GM12874 (cell line): Measurements from ENCODE around the gene PPP1R27.

ENCODE experiments used
- TF ChIP-seq, protein P1 (sequence below): IDR thresholded peaks from 2 replicates; pipeline ENCODE4 v1.5.1; 2011; ENCODE audit warnings: low read depth, mild to moderate bottlenecking, control low read depth, low read length, moderate library complexity; ENCODE audit not compliant: insufficient read depth

The PPP1R27 gene

DNA sequence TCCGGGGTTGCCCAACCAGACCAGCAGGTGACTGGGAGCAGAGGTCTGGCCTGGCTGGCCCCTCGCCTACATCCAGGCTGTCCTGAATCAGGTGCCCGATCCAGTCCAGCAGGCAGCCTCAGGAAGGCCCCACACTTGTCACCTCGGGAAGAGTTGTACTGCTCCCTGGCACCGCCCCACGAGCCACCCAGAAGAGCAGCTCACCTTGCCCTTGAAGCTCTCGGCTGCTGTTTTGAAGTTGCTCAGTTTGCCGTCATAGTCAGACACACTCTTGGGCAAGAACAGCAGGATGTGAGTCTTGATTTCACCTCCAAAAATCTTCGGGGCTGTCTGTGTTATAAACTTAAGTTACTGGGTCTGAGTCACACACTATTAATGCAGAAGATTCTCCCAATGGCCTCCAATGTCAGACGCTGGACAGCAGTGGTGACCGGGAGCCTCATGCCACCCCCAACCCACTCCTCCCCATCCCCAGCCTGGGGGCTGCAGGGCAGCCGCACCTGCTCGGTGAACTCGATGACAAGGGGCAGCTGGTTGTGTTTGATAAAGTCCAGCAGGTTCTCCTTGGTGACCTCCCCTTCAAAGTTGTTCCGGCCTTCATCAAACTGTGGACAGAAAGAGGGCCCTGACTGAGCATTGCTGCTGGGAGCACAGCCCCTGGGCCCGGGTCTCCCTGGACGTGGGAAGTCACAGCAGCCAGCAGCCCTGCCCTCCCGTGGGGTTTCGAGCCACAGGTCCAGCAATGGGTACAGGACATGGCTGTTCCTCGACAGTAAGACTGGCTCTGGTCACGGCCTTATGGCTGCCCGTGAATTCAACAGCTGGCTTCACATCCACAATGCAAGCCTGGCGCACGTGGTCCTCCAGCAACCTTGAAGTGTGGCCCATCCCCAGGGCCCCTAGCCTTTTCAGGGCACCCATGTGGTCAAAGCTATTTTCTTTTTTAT, 12.2 kb upstream of the PPP1R27 start:
- TF ChIP-seq, protein P1, sequence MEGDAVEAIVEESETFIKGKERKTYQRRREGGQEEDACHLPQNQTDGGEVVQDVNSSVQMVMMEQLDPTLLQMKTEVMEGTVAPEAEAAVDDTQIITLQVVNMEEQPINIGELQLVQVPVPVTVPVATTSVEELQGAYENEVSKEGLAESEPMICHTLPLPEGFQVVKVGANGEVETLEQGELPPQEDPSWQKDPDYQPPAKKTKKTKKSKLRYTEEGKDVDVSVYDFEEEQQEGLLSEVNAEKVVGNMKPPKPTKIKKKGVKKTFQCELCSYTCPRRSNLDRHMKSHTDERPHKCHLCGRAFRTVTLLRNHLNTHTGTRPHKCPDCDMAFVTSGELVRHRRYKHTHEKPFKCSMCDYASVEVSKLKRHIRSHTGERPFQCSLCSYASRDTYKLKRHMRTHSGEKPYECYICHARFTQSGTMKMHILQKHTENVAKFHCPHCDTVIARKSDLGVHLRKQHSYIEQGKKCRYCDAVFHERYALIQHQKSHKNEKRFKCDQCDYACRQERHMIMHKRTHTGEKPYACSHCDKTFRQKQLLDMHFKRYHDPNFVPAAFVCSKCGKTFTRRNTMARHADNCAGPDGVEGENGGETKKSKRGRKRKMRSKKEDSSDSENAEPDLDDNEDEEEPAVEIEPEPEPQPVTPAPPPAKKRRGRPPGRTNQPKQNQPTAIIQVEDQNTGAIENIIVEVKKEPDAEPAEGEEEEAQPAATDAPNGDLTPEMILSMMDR = no peak

DNA sequence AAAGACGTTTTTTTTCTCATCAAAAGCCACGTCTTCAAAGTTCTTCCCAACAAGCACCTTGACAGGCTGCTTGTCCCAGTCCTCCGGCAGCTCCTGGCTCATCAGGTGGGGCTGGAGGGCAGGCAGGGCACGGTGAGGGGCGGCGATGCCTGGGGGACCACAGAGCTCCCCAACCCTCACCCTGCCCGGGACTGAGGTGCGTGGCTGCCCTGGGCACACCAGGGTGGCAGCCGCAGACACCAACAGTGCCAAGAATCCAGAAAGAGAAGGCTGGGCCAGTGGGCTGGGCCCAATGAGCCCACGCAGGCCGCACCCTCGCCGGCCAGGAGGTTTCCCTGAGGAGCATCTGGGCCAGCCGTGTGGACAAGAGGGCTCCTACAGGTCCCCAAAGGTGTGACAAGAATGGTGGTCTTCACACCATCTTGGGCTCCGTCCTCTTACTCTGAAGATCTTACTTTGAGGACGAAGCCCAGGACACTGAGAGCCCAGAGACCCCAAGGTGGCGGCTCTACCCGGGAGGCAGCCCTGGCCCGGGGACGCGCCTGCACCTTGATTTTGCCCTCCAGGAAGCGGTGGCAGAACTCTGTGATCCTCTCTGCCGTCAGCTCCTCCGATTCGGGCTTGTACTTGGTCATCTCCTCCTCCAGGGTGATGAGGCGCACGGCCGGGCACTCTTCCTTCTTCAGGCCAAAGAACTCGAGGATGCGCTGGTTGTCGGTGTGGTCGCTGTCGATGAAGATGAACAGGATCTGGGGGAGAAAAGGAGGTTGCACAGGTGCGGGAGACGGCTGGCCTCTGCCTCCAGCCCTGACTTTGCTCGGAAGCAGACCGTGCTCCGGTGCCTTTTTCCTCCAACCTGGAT, 11.3 kb upstream of the PPP1R27 start:
- TF ChIP-seq, protein P1 = no peak

DNA sequence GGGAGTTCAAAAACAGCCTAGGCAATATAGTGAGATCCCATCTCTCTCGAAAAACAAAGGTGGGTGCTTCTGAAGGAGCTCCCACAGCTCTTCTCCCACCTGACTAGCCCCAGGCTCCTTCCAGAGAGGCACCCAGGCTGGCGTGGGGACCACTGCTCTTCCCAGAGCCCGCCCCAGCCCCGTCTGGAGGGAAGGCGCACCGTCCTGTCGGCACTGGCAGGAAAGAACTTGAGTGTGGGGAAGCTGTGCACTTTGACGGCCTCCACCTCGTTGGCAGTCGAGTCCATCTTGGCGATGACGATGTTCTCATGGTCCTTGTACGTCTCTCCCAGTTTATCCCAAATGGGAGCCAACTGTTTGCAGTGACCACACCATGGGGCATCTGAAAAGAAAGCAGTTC, 10.5 kb upstream of the PPP1R27 start:
- TF ChIP-seq, protein P1 = no peak

DNA sequence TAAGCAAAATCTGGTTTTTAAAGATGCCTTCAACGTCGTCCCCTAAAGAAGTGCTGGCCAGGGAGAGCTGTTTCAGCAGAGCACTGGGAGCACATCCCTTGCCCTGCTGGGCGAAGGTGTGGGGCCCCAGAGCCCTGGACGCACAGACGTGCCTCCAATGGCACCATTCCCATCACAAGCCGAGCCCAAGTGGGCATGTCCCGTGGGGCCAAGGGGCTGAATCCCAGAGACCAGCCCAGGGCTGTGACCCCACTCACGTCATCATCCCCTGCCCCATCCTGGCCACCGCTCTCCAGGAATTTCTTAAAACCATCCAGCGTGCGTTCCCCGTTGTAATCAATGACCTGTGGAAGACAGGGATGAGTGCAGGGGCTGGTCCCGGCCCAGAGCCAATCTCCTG, 10.0 kb upstream of the PPP1R27 start:
- TF ChIP-seq, protein P1 = no peak

DNA sequence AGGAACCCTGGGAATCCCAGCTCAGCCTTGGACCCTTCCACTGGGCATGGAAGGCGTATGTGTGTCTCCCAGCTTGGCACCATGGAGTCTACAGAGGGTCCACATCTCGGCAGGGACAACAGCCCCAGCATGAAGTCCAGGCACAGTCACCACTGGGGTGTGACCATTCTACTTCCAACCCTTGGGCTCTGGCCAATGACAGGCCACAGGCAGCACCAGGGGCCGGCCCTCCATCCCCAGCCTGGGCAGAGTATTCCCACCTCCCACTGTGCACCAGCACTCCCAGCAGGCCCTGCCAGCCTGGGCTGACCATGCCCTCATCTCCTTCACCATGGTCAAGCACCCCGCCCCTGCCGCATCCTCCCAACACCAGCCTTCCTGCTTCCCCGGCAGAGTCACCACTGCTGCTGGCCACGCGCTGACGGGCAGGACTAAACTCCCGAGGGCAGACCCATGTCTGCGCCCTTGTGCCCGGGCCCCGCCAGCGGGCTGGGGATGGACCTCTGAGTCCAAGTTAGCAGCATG, 9.5 kb upstream of the PPP1R27 start:
- TF ChIP-seq, protein P1 = no peak

DNA sequence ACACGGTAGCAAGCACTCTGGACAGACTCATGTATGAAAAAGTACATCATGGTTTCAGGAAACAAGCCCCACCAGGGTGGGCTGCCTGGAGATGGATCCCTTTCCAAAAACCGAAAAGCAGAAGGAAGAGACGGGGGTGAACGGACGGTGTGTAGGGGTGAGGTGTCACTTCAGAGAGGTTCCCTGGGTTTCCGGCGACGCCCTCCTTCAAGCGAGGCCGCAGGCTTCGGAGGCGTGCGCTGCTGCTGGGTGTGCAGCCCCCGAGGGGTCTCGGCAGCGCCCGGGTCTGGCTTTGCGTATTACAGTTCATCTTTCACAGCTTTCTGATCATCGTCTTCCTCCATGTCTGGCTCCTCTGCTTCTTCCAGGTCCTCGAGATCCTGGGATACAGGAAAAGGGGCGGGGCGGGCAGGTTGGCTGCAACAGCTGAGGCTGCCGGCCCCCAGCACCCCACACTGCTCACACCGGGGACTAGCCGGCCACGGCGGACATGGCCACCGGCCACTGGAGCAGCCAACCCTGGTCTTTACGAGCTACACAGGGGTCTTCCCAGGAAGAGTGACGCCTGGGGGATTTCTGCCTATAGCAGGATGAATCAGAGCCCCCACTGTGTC, 9.0 kb upstream of the PPP1R27 start:
- TF ChIP-seq, protein P1 = no peak
